HG03159 (cell line): ENCODE data around the gene LRRC4C.

ENCODE experiments used
- ATAC-seq: cut with Tn5 transposase; IDR thresholded peaks from one replicate; pipeline ENCODE4 v1.9.1; 2021; ENCODE audit warnings: mild to moderate bottlenecking, moderate library complexity; ENCODE audit not compliant: unreplicated experiment

Gene LRRC4C

GRCh38 chr11:40302669-40303068, 1156.8 kb downstream of the LRRC4C start:
- ATAC-seq: no peak

- no peak for ATAC-seq
Measured at GRCh38 chr11:40295466-40295865, 1164.0 kb downstream of the LRRC4C start.

GRCh38 chr11:40294741-40295140, 1164.7 kb downstream of the LRRC4C start:
- ATAC-seq: no peak

- peak; percentile 16 for ATAC-seq
Measured at GRCh38 chr11:40294349-40294735, 1165.1 kb downstream of the LRRC4C start.

- ATAC-seq: peak; percentile 95
Measured at GRCh38 chr11:40293655-40294348, 1165.7 kb downstream of the LRRC4C start.

- no peak for ATAC-seq
Measured at GRCh38 chr11:40292721-40293508, 1166.5 kb downstream of the LRRC4C start.

GRCh38 chr11:40291741-40292140, 1167.7 kb downstream of the LRRC4C start:
- no peak for ATAC-seq

GRCh38 chr11:40291329-40291728, 1168.1 kb downstream of the LRRC4C start:
- no peak for ATAC-seq

GRCh38 chr11:40290171-40290631, 1169.3 kb downstream of the LRRC4C start:
- ATAC-seq: no peak

- ATAC-seq: no peak
Measured at GRCh38 chr11:40289370-40289769, 1170.1 kb downstream of the LRRC4C start.

- ATAC-seq: no peak
Measured at GRCh38 chr11:40287916-40288803, 1171.3 kb downstream of the LRRC4C start.

- no peak for ATAC-seq
Measured at GRCh38 chr11:40286137-40286536, 1173.3 kb downstream of the LRRC4C start.

- ATAC-seq: no peak
Measured at GRCh38 chr11:40285558-40285957, 1173.9 kb downstream of the LRRC4C start.

- peak; percentile 64 for ATAC-seq
Measured at GRCh38 chr11:40281052-40281580, 1178.3 kb downstream of the LRRC4C start.

GRCh38 chr11:40280159-40281051, 1179.0 kb downstream of the LRRC4C start:
- ATAC-seq: no peak

GRCh38 chr11:40276960-40277359, 1182.5 kb downstream of the LRRC4C start:
- ATAC-seq: no peak

GRCh38 chr11:40274017-40274416, 1185.4 kb downstream of the LRRC4C start:
- no peak for ATAC-seq

- no peak for ATAC-seq
Measured at GRCh38 chr11:40273192-40273732, 1186.2 kb downstream of the LRRC4C start.

GRCh38 chr11:40271361-40271760, 1188.1 kb downstream of the LRRC4C start:
- ATAC-seq: no peak

GRCh38 chr11:40269865-40270264, 1189.6 kb downstream of the LRRC4C start:
- no peak for ATAC-seq
